GM21360 (cell line): ENCODE results near the gene PDZRN4.

ENCODE experiments used
- ATAC-seq: cut with Tn5 transposase; IDR thresholded peaks from one replicate; pipeline ENCODE4 v1.9.1; 2021; ENCODE audit warnings: mild to moderate bottlenecking, moderate library complexity; ENCODE audit not compliant: unreplicated experiment

Gene PDZRN4

DNA sequence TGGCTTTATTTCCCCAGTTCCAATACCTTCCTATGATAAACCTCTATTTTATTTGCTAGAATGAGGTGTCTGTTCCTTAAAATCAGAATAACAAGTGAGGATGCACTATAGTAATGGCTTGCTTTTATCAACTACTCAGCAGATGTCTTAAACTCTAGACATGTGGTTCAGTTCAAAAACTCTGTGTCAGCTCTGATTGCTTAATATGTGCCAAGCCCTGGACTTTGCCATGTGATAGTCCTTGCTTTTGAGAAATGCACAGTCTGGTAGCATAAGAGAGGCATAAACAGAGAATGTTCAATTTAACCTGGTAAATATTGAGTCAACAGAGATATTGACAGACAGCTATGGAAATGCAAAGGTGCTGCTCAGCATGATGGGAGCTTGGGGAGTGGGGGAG lies 254.8 kb downstream of the PDZRN4 start:
- no peak for ATAC-seq

DNA sequence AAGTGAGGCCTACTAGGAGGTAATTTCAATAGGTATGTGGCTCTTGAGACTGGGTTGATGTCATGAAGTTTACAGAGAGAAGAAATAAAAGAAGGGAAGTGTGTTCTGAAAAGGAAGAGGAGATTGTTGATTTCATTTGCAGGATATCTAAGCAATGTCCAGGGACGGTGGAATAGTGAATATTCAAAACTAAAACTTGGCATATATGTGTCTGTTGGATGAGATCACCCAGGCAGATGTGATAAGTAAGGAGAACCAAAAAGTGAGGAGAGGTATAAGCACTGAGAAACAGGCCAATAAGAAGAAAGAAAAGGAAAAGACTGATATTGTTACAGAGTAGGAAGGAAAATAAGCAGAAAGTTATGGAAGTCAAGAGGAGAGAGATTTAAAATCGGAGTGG lies 255.6 kb downstream of the PDZRN4 start:
- ATAC-seq = no peak

DNA sequence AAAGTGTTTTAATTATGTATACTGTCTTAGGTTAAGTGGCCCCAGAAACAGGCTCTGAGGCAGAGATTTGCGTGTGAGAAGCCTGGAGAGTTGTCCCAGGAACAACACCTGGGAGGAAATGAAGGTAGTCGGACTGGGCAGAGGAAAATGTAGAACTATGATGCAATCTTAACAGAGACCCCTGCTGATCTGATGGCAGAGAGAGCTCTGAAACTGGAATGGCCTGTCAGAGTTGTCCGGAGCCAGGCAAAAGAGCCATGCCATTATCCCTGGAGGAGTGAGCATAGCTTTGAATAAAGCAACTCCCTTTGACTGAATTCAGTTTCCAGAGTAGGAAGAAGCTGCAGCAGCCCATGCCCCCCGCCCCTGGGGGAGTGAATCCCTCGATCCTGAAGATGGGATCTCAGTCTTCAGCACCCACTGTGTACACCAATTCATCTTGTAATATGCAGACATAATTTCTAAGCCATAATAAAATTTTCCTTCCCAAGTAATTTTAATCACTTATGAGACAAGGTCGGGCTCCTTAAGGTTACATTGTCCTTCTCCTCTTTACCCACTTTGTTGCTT lies 264.8 kb downstream of the PDZRN4 start:
- no peak for ATAC-seq

DNA sequence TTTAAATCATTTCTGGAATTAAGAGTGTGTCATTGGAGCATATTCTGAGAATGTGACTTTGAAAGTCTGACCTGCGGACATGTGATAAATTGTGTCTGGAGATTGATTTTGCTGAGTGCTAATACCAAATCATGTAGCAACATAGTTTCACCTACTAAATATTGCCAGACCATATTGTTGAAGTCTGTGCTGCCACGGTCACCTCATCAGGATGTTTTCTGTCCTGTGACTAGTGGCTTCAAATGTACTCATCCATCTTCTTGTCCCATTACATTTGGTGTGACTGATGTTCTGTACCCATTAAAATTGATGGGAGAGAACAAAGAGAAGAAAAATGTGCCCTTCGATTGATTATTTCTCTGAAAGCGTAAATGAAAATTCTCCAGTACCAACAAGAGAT lies 265.3 kb downstream of the PDZRN4 start:
- ATAC-seq = no peak

DNA sequence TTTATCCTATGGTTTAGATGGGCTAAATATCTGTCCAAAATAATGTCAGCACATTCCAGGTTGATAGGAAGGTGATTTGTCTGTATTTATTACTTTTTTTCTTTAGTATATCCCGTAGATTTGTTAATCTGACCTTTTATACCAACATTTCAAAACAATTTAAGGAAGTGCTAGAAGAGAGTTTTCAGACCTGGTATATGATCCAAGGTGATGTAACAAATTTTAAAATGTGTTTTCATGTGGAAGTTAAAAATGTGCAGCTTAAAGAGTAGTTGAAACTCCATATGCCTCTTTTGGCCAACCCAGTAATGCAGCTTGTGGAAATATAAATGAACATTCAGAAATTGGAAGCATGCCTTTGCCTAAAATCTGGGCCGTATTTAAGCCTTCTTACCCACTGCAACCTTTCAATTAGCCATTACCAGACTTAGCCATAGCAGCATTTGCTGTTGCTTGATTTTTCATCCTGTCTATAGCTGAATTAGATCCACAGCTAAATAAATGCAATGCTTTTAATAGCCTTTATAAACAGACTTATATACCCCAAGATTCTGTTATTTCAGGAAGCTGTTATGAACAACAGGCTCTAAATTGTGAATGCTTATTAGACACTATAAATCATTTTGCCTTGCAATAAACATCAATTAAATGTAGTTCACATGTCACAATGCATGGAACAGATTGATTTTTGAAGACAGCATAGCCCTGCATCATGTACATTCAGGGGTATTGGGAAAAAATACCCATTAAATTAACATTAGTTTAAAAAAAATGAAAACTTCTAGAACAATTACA lies 271.2 kb downstream of the PDZRN4 start:
- ATAC-seq = no peak

DNA sequence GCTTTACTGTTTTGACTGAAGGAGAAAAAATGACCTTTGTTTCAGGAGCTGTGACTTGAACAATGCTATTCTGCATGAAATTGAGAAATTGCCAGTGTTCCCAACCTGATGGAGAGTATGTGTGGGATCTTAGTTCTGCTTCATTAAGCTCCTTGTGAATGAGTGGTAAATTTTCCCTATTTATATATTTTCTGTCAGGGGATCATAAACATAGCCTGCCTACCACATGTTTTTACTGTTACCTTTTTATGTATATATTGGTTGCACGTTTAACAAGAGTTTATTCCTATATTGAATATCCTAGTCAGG lies 271.7 kb downstream of the PDZRN4 start:
- ATAC-seq = no peak

DNA sequence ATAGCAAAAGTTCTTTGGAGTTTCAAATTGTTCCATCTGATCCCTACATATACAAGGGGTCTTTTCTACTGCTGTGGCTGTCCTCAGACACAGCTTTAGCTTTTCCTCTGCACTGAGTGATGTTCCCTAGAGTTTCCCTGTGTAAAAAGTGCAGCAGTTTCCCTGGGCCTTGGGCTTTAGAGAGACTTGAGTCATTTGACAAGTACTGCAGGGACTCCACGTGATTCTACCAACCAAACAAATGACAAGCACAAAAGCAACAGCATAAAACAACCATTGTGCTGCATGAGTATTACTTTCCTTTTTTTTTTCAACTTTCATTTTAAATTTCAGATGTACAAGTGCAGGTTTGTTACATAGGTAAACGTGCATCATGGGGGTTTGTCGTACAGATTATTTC lies 272.8 kb downstream of the PDZRN4 start:
- ATAC-seq = no peak

DNA sequence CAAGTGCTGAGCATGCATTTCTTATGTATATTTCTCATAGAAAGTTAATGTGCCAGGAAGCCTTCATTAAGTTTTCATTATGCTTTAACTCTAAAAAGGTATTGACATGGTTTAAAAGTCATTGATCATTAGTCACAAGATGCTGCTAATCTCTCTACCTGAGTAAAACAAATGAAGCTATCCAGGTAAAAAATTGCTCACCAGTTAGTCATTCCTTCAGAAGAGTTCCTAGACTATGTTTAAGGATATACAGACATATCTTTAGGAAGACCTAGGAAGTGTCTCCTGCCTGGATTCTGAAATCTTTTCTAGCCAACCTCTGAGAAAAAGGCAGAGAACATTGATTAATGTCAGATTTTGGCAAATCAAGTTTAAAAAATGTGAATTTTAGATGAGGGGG lies 274.2 kb downstream of the PDZRN4 start:
- ATAC-seq = no peak

DNA sequence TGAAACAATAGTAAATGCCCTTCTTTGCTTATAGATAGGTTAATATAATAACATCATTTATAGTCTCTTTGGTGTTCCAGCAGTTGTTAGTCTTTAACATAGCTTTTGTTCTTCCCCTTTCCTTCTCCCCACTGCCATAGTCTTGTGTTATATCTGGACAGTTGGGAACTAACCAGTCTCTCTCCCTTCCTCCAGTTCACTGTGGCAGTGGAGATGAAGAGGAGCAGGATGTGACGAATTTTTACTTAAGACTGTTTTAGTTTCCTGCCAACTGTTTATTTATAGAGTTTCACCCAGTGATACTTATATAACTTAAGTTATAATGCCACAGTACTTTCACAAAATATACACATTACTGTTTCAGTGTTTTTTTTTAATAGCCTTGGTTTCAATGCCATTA lies 277.4 kb downstream of the PDZRN4 start:
- no peak for ATAC-seq

DNA sequence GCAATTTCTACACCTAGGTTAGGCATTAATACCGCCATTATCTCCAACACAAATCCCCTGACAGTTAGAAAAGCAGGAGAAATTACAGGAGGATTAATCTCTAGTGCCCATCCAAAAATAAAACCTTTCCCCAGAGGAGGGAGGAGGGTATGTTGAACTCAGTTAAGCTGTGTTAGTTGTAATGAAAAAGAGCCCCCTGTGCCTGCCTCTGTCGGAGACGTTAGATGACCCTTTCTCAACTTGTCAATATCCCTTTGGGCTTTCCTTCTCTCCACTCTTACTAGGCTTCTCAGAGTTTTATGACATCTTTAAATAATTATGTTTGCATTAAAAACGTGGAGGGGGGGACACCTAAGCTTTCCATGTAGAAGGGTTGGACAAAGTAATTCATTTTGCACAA lies 278.2 kb downstream of the PDZRN4 start:
- no peak for ATAC-seq

DNA sequence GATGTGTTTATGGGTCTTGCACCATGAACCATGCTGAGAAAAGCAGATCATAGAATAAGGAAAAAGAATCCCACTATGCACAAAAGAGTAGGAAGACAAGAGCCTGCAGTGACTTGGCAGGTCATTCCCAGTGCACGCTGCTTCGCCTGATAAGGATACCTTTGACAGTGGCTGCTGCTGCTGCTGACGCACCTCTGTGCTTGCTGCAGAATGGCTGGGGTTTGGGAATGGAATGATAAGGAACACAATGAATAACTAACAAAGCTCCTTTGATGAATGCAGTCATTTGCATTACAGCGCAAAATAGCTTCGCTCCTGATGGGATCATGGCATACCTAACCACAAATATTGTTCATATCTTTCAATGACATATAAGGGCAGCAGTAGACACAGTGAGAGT lies 278.7 kb downstream of the PDZRN4 start:
- ATAC-seq = no peak

DNA sequence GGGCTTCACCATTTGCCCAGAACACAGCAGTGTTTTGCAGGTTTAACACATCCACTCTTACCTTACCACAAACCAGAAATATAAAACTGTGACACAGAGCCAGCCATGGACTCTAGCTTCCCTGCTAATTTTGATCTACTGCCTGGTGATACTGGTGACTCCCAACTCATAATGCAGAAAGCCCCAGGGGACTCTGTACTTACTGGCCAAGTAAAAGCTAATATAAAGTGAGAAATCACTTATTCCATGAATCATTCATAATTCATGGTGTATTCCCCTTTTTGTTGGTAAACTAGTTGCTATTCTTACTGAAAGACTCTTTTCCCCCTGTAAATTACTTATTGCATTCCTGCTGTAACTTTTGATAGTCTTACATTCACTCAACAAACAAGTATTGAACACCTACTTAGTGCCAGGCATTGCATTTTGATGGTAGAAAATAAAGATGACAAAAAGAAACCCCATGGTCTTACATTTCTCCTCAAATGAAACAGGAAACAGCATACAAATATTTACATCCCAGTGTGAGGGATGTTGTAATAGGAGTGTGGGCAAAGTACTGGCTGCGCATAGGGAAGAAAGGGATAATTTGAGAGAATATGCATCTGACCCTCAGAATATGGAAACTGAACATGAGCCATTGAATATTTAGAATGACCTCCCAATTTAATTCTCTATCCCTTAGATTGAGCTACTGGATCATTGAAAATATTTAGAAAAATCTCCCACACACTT lies 279.6 kb downstream of the PDZRN4 start:
- no peak for ATAC-seq

DNA sequence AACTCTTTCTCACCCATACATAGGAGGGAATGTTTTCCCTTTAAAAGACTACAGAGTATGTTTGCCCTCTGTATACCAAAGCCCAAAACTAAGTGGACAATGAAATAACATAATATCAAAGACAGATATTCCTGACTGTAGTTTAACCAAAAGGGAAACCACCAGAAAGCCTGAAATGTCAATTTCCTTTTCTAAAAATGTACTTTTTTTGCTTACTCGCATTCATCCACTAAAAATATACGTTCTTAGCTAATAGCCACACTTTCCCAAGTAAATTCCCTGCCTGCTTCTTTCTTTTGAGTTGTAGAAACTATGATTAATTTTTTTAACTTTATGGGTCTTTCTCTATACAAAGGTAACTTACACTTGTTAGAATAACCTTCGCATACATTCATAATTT lies 280.2 kb downstream of the PDZRN4 start:
- no peak for ATAC-seq

DNA sequence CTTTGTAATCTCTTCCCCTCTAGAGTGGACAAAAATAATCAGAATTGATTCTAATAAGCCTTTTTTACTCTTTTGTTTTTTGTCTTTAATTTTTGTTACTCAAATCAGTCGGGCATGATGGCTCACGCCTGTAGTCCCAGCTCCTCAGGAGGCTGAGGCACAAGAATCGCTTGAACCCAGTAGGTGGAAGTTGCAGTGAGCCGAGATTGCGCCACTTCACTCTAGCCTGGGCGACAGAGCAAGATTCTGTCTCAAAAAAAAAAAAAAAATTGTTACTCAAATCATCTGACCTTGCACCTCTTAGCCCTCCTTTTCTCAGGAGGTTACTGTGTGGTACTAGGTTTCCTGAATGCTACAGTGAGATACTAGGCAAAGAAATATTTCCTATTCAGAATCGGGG lies 280.6 kb downstream of the PDZRN4 start:
- ATAC-seq = no peak

DNA sequence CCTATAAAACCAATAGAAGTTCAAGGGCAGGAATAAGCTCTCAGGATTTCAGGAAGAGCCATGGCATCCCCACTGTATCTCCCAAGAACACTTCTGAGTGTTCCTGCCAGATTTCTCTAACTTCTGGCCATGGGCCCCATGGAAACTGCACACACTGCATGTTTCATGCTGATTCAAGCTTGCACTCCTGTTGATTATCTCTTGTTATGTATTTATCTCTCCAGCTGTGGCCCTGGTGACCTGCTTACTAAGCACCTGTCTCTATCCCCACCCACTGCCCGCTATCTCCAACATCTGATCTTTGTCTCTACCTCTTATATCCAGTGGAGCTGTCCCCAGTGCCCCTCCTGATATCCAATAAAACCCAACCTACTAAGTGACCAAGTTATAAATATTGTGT lies 285.3 kb downstream of the PDZRN4 start:
- ATAC-seq = no peak

DNA sequence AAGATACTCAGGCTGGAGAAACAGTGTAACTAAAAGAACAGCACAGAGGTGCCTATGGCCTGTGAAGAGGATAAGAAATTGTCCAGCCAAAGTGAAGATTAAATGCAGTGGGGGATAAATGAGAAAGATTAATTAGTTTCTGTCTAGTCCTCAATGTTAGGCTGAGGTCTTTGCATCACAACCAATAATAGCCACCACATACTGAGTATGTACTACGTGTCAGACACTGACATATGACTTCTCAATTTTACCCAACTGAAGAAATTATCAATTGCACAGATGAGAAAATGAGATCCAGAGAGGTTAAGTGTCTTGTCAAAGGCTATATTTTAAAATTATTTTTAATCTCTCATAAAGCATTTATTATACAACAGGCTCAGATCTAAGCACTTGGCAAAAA lies 285.9 kb downstream of the PDZRN4 start:
- ATAC-seq = no peak

DNA sequence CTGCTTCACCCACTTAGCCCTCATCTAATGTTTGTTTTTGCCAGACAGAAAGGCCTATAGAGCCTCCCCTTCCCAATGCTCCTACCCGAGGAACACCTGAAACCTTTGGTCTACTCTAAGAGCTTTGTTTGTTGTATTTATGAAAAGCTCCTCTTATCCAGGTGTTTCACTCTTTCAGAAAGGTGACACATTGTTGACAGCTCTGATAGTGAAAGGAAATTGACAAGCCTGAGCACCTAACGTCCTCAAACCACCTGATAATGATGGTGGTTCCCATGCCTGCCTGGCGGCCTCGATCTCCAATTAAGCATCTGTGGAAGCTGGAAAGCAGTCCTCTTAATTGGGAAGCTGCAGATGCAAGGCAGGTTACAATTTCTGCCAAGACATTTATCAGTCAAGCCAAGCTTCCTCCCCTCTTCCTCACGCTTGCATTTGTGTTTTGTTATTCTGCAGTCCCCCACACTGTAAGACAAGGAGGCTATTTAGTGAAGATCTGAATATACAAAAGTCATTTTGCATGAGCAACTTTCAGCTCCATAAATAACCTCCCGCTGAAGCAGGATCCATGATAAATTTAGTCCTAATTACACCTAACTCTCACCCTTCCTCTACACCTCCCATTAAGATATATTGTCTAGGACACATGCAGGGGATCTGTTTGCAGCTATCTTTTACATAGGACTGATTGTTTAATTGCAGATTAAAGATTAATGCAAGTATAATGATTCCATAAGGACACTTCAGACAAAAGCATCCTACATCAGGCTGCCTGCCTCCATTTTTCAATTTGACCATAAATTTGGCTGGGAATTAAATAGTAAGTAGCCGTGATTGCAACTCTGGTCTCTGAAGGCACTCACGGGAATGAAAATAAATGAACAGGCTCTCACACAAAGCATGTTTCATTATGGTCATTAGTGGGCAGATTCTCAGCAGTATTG lies 288.6 kb downstream of the PDZRN4 start:
- no peak for ATAC-seq

DNA sequence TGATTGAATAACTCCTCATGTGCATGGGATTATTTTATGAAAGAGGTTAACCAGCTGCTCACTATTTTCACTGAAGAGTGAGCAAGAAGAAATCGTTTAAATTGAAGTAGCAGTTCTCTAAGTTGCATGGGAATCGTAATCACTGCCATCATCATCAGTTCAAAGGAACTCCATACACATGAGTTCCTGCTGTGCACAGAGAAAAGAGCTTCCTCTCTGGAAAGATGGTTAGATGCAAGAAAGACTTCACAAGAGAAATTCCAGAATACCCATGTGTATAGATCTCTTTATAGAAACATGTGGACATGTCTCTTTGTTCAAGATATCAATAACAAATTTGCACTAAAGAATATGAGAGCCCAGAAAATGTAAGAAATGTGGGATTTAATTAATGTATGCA lies 291.3 kb downstream of the PDZRN4 start:
- ATAC-seq = no peak

DNA sequence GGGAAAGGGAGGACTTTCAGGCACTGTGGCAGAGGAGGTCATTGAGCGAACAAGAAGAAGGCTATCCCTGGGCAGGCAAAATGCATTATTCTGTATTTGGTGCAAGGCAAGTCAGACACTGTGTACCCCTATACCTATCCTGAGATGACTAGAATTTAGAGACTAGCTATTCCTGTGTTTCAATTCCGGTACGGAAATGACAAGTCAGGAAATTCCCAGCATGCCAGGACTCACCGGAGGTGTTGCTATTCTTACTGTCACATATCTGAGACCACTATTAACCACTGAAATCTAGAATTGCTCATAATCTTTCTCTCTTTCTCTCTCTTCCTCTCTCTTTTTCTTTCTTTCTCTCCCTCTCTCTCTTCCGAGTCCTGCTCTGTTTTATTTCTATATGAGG lies 297.1 kb downstream of the PDZRN4 start:
- no peak for ATAC-seq

DNA sequence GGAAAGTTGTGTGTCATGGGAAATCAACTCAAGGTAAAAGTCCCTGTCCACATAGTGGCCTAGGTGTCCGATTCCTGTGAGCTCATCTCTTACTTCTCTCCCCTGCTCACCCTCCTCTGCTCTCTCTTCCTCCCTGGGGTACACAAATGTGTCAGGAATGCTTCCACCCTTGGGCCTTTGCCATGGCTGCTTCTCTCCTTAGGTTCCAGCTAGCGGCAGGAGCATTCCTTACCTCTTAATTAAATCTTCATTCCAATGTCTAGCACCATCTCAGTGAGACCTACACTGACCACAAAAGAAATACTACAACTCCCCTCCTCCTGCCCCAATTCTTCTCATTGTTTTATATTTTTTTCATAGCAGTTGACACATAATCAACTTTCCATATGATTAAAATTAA lies 298.6 kb downstream of the PDZRN4 start:
- no peak for ATAC-seq

DNA sequence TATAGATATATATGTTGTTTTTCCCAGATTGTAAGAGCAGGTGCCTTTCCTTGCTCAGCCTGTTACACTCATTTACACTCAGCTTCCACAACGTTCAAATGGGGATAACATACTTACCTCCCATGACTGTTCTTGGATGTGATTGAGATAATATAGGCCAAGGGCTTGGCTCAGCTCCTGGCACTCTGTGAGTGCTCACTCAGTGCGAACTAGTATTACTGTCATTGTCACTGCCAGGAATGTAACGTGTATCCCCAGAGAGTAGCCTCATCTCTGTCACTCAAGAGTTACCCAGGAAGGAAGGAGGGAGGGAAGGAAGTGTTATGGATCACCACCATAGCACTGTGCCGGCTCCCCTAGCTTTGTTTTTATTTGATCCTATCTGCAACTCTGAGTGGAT lies 307.9 kb downstream of the PDZRN4 start:
- ATAC-seq = no peak
